HG03280 (cell line): ENCODE measurements around the gene IKZF2.
"Not testable (repeated sequence)": the region's sequence is repeated elsewhere in the genome, so short reads cannot be mapped to it uniquely, and the experiment has no call there.

Source experiments
- ATAC-seq: cut with Tn5 transposase; IDR thresholded peaks from one replicate; pipeline ENCODE4 v1.9.1; 2021; ENCODE audit warnings: mild to moderate bottlenecking, moderate library complexity; ENCODE audit not compliant: unreplicated experiment

The IKZF2 gene

GRCh38 chr2:213057977-213058376 is 93.4 kb downstream of the IKZF2 start:
- no peak for ATAC-seq

- ATAC-seq: no peak
Measured at GRCh38 chr2:213046431-213046830, 105.0 kb downstream of the IKZF2 start.

GRCh38 chr2:213043566-213043965 is 107.8 kb downstream of the IKZF2 start:
- ATAC-seq: no peak

GRCh38 chr2:213042262-213042661 is 109.2 kb downstream of the IKZF2 start:
- ATAC-seq: no peak

- no peak for ATAC-seq
Measured at GRCh38 chr2:213036836-213037235, 114.6 kb downstream of the IKZF2 start.

- ATAC-seq: no peak
Measured at GRCh38 chr2:213034585-213034984, 116.8 kb downstream of the IKZF2 start.

DNA sequence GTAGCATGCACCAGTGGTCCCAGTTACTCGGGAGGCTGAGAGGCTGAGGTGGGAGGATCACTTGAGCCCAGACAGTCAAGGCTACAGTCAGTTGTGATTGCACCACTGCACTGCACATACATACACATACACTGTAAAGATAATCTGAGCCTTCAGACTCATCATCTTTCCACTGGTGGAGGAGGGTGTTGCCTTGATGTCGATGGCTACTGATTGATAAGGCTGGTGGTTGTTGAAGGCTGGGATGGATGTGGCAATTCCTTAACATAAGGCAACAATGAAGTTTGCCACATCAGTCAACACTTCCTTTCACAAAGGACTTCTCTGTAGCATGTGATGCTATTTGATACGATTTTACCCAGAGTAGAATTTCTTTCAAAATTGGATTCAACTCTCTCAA is 118.8 kb downstream of the IKZF2 start:
- ATAC-seq: no peak

- ATAC-seq: peak; percentile 54
Measured at GRCh38 chr2:213022987-213023386, 128.4 kb downstream of the IKZF2 start.

GRCh38 chr2:213021971-213022899 is 129.2 kb downstream of the IKZF2 start:
- ATAC-seq: peak; percentile 83

- ATAC-seq: not testable (repeated sequence)
Measured at GRCh38 chr2:213020913-213021312, 130.5 kb downstream of the IKZF2 start.

GRCh38 chr2:213020268-213020667 is 131.1 kb downstream of the IKZF2 start:
- no peak for ATAC-seq

- no peak for ATAC-seq
Measured at GRCh38 chr2:213019368-213019767, 132.0 kb downstream of the IKZF2 start.

- ATAC-seq: no peak
Measured at GRCh38 chr2:213018340-213018901, 133.0 kb downstream of the IKZF2 start.

GRCh38 chr2:213017404-213017803 is 134.0 kb downstream of the IKZF2 start:
- no peak for ATAC-seq

- ATAC-seq: no peak
Measured at GRCh38 chr2:213016984-213017351, 134.4 kb downstream of the IKZF2 start.

DNA sequence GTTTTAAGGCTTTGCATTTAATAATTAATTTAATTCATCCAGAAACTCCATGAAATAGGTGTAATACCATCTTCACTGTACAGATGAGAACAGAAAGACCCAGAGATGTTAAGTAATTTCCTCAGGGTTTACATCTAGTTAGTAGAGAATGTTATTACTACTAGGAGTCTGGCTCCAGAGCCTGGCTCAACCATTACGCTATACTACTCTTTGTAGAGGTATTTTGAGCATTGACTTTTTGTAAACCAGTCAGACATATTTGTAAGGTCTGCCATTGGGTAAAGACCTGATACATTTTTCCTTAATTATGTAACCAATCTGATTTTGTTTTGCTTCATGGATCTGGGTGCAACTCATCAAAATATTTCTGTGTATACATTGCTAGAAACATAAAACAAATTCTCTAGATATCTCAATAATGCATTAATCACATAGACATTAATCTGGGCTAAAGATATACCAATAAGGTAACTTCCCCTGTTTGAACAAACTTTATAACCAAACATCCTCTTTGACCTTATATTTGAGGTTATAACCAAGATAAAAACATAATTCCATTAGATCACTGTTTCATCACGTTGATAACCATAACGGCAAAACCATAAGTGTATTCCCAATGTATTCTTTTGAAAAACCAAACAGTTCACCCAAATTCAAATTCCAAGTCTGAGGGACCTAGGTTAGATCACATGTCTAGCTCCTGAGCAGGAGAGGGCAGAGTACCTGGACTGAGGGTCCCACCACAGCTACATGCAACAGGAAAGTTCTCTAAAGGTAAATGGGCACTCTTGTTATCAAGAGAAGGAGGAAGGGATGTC is 135.0 kb downstream of the IKZF2 start:
- peak; percentile 33 for ATAC-seq

GRCh38 chr2:213015387-213016165 is 135.8 kb downstream of the IKZF2 start:
- peak; percentile 85 for ATAC-seq

- ATAC-seq: no peak
Measured at GRCh38 chr2:213013979-213014378, 137.4 kb downstream of the IKZF2 start.

DNA sequence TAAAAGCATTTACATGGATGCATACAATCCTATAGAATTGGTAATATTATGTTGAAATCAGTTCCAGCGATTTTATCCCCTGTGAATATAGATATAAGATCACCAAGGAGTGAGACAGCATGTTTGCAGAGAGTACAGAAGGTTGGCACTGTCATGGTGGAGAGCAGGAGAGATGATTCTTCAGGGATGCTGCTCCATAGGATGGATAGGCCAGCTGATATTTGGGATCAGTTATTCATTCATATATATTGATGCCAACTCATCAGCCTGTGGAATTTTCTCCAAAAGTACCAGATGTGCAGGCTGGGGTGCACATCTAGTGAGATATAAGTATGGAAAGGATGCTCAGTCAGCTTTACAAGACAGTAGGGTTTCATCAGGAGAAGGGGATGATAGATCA is 139.9 kb downstream of the IKZF2 start:
- no peak for ATAC-seq

DNA sequence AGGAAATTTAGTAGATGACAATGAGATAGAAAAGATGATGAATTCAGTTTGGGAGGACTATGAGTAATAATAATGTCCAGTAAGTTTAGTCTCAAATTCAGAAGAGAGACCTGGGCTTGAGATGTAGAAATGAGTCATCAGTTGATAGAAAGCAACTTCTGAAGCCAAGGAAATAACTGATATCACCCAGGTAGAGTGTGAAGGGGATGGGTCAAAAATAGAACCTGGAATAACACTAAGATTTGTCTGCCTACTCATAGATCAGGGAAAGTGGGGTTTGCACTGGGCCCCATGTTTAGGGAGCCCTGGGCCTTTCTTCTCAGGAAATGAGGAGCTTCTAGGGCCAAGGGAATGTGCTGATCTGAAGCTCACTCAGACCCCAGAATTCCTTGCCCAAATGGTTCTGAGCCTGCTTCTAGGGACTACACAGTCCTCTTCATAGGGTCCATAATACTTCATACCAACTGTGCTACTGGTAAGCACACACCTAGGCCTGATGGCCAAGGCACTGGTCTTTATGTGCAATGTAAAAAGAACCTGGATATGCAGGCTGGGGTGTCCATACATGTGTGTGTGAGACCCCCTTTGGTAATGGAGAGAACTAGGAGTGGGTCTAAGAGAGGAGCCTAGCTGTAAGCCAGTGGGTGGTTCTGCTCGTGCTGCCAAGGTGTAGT is 141.2 kb downstream of the IKZF2 start:
- ATAC-seq: no peak
